D341Med (cell line): ENCODE measurements around the gene LZTR1.

Experiments
- DNase-seq: peaks from one replicate; pipeline ENCODE4 v3.0.0; 2012; ENCODE audit warnings: low spot score

LZTR1 gene

DNA sequence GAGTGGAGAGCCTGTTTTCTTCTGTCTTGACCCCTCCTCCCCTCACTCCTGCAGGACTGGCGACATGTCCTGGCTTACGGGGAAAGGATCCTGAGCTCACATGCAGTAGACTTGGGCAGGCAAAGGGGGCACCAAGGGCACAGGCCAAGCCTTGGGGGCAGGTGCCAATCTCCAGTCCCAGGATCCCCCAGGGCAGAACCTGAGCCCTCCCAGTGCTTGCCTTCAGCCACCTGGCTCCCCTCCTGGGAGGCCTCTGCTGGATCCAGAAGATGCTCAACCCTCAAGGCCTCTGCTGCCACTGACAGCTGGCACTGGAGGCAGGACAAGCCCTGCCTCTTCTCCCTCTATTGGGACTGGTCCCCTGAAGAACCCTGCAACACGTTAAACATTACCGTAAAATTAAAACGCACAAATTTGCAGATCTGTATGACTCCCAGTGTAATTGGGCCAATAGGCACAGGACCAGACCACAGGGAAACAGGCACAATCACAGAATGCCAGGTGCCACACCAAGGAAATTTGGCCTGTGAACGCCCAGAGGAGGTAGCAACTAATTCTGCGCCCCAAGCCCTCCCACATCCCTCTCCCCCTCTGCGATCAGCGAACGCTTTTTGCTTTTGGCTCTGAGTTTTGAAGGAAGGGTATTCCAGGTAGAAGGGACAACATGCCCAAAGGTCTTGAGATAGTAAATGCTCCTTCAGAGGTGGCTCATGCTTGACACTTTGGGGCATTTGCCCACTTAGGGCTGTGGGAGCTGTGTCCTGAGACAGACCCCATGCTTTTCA is 967 bp upstream of the LZTR1 start:
- DNase-seq = no peak

DNA sequence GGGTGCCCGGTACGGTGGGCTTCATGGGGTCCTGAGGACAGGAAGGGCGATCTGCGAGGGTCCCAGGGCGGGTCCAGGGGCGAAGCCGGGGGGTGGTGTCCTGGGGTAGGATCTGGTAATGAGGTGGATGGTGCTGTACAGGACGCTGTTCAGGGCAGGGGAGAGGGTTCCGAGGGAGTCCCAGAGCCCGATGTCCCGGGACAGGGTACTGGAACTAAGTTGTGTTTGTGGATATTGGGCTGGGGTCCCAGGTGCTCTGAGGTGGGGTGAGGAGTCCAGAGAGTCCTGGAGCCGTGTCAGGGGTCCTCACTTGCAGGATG is 426 bp downstream of the LZTR1 start:
- no peak for DNase-seq

- no peak for DNase-seq
Observed at GRCh38 chr22:20983081-20983771, 1.1 kb downstream of the LZTR1 start.

DNA sequence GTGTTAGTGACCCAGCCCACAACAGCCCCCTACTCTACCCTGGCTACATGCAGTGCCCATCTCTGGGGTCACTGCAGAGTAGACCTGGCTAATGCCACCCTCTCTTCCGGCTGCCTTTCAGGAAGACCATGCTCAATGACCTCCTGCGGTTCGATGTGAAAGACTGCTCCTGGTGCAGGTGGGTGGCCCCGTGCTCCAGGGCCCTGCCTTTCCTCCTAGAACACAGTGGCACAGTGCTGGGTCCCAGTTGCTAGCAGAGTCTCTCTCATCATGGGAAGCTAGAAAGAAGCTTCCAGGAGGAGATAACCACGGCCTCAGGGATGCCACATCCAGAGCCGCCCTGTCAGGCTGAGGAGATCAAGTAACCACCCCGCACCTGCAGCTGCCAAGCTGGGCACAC is 3.6 kb downstream of the LZTR1 start:
- no peak for DNase-seq

- DNase-seq = no peak
Observed at GRCh38 chr22:20986365-20986764, 4.3 kb downstream of the LZTR1 start.

- DNase-seq = no peak
Observed at GRCh38 chr22:20987375-20987774, 5.3 kb downstream of the LZTR1 start.

- DNase-seq = no peak
Observed at GRCh38 chr22:20988573-20989322, 6.7 kb downstream of the LZTR1 start.

DNA sequence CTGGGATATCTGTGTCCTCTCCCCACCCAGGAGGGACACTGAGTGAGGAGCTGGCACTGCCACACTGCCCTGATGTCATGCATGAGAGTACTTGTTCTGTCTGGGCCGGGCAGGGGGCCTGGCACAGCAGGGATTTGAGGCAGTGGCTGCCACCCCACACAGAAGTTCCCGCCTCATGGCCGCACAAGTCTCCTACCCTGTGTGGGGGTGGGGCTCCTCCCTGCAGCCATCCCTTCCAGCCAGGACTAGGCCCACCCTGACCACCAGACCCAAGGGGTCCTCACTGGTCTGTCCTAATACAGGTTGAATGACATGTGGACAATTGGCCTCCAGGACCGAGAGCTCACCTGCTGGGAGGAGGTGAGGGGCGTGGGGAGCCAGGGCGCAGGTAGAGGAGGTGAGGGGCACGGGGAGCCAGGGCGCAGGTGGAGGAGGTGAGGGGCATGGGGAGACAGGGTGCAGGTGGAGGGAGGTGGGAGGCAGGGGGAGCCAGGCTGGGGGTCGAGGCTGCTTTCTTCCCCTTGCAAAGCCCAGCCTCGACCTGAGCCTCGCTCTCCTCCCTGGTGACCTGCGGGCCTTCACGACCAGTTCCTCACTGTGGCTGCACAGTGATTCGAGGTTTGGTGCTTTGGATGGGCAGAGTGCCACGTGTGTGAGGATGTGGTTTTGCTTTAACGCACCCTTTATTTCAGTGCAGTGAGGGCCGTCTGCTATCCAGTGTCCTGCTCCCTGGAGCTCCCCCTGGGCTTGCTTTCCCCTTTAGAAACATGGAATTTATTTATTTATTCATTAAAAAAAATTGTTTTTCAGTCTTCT is 7.4 kb downstream of the LZTR1 start:
- DNase-seq = no peak

GRCh38 chr22:20990184-20991180 is 8.4 kb downstream of the LZTR1 start:
- no peak for DNase-seq

DNA sequence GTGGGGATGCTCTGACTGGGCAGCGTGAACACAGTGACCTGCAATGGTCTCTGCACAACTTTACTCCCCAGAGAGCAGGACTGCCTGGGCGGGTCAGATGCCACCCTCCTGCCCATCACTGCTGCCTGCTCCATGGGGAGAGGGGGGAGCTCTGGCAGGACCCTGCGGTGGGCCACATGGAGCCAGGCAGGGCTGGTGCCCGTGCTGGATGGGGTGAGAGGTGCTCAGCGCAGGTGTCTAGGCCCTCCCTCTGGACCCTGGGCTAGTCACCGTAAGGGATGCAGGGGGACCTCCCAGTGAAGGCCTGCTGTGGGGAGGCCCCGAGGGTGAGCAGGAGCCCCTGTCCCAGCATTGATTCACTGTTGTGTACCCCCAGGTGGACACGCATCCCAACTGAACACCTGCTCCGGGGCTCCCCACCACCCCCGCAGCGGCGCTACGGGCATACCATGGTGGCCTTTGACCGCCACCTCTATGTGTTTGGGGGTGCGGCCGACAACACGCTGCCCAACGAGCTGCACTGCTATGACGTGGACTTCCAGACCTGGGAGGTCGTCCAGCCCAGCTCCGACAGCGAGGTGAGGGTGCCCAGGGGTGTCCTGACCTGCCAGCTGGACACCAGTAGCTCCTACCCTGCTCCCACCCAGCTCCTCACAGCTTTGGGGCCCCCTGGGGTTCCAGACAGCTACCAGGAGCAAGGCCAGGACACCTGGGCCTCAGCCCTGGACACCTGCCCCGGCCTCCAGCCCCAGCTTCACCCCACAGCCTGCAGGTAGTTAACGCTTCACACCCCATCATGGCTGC is 9.4 kb downstream of the LZTR1 start:
- no peak for DNase-seq

DNA sequence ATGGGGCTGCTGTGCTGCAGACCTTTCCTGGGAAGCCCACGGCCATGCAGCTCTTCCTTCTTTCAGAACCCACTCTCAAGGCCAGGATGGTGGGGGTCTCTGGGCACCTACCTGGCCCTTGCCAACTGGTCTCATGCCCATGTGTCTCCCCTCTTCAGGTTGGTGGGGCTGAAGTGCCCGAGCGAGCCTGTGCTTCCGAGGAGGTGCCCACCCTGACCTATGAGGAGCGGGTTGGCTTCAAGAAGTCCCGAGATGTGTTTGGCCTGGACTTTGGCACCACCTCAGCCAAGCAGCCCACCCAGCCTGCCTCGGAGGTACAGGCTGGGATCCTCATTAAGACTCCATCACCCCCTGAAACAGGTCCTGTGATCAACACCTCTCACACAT is 10.0 kb downstream of the LZTR1 start:
- DNase-seq = no peak

DNA sequence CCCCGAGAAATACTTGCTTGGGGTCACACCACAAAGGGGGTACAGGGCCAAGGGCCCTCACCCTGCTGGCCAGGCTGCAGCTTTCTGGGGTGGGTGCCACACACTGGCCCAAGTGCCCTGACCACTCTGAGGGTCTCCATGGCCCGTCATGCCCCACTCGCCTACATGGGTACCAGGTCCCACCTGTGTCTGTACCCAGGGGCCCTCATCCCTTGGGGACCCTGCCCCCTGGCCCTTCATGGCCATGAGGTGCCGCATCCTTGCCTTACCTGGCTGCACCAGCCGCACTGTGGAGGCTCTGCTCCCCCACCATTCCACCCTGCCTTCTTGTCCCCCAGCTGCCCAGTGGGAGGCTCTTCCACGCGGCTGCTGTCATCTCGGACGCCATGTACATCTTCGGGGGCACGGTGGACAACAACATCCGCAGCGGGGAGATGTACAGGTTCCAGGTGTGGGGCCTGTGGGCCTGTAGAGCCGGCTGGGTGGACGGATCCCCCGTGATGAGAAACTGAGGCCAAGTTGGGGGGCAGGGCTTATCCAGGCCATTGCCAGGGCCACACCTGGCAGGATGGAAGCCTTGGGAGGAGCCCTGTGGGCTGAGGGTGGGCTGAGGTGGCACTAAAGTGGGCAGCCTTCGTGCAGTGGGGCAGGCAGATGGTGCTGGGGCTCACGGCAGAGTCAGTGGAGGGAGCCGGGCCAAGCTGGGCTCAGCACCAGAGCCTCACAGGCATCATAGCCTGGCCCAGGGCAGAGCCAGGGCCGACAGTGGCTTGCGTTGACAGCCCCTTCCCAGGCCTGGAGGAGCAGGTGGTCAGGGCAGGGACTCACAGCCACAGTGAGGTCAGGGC is 10.6 kb downstream of the LZTR1 start:
- no peak for DNase-seq

DNA sequence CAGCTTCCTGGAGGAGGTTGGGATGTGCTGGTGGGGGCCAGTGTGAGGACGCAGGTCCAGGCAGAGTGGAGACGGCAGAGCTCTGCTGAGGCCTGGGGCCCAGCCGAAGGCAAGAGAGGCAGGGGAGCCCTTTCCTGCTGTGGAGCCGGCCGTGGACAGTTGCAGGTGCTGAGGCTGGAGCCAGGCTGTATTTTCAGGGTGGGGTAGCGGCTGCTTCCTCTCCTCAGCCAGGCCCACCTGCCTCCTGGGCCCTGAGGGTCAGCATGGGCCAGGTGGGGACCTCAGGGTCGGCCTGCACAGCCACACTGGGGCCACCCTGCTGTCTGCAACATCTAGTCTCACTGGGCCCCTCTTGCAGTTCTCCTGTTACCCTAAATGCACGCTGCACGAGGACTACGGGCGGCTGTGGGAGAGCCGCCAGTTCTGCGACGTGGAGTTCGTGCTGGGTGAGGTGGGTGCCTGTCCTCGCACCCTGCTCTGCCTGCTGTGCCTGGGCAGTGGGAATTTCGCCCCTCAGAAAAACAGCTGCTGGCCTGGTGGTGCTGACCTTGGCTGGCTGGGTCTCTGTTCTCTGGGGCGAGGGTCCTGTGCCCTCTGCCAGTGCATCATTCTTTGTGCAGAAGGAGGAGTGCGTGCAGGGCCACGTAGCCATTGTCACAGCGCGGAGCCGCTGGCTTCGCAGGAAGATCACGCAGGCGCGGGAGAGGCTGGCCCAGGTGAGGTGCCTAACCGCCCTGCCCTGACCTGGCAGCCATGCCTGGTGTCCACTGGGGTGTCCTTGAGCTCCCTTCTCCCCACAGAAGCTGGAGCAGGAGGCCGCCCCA is 11.4 kb downstream of the LZTR1 start:
- no peak for DNase-seq

DNA sequence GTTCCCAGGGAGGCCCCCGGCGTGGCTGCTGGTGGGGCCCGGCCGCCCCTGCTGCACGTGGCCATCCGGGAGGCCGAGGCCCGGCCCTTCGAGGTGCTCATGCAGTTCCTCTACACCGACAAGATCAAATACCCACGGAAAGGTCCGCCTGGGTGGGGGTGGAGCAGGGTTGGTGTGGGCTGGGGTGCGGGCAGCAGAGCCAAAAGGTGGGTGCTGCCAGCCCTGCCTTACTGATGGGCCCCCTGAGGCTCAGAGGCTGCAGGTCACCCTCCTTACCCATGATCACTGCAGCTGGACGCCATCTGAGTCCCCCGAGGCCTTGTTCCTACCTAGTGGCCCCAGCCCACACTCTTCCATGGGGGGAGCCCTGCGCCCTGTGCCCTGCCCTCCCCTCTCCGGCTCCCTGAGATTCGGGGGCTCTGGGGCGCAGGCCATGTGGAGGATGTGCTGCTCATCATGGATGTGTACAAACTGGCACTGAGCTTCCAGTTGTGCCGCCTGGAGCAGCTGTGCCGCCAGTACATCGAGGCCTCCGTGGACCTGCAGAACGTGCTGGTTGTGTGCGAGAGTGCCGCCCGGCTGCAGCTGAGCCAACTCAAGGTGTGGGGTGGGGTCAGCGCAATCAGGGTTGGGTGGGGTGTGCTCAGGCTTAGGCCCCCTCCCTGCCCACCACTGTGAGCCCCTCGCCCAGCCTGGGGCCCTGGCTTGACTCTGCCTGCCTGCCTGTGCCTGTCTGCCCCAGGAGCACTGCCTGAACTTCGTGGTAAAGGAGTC is 12.2 kb downstream of the LZTR1 start:
- DNase-seq = no peak

GRCh38 chr22:20994902-20995241 is 12.8 kb downstream of the LZTR1 start:
- DNase-seq = no peak

- no peak for DNase-seq
Observed at GRCh38 chr22:20995329-20996030, 13.4 kb downstream of the LZTR1 start.

DNA sequence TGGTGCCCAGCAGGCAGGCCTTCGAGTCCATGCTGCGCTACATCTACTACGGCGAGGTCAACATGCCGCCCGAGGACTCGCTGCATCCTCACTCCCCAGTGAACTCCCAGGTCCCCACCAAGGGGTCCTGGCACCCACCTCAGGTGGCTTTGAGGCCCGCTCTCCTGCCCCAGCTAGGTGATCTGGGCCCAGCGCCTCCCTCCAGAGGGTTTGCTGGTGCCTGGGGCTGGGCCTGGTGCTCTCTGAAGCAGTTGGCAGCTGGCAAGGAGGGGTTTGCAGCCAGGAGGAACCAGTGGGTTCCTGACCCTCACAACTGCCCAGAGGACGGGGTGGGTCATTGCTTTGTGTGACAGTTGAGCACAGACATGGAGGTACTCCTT is 13.9 kb downstream of the LZTR1 start:
- DNase-seq = no peak
